Measurements from ENCODE around the gene TEX2. TPM values are rescaled to one million over a fixed set of nuclear protein-coding genes. Genes with fewer than 3 reads are reported as not detected.

TEX2 gene
- total and polyA plus RNA-seq, 2 donors (not counting 3 experiments of a cell fraction or from before 2014, with no cell fraction given) = 13.3 to 25.8 TPM

DNA sequence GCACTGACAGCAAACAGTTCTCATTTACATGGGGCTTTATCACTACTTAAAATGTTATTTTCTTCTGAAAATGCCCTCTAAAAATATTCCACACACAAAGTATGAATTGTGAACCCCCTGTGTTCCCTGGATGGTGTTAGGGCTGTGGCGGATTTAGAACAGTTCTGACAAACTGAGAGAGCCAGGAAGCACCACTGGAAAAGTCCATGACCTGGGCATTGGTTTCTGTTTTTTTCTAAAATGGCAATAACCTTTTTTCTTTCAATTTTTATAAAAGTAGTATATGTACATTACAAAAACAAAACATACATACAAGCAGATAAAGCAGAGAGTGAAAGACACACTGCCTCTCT is 112.1 kb downstream of the TEX2 start:
- TF ChIP-seq GATA2 (IDR thresholded peaks at IDR 0.05; ENCODE audit: insufficient read depth, insufficient read length, low read depth, low read length) (no peak), JUN (IDR thresholded peaks at IDR 0.05; ENCODE audit: borderline replicate concordance, insufficient read depth, insufficient read length, low read depth) (no peak), FOS (IDR thresholded peaks at IDR 0.05; ENCODE audit: borderline replicate concordance, insufficient read depth, low read length) (no peak), POLR2A (IDR thresholded peaks at IDR 0.05; ENCODE audit: low read depth, low read length) (no peak), EZH2 (IDR thresholded peaks at IDR 0.05; ENCODE audit: borderline replicate concordance, low read depth, low read length, severe bottlenecking) (no peak), POLR2AphosphoS5 (IDR thresholded peaks at IDR 0.05; ENCODE audit: insufficient read depth, low read depth, low read length) (no peak), MYC (IDR thresholded peaks at IDR 0.05; ENCODE audit: low read depth, low read length) (no peak)
- TF ChIP-seq, protein P1, sequence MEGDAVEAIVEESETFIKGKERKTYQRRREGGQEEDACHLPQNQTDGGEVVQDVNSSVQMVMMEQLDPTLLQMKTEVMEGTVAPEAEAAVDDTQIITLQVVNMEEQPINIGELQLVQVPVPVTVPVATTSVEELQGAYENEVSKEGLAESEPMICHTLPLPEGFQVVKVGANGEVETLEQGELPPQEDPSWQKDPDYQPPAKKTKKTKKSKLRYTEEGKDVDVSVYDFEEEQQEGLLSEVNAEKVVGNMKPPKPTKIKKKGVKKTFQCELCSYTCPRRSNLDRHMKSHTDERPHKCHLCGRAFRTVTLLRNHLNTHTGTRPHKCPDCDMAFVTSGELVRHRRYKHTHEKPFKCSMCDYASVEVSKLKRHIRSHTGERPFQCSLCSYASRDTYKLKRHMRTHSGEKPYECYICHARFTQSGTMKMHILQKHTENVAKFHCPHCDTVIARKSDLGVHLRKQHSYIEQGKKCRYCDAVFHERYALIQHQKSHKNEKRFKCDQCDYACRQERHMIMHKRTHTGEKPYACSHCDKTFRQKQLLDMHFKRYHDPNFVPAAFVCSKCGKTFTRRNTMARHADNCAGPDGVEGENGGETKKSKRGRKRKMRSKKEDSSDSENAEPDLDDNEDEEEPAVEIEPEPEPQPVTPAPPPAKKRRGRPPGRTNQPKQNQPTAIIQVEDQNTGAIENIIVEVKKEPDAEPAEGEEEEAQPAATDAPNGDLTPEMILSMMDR (IDR thresholded peaks at IDR 0.05; ENCODE audit: extremely low read depth in 1 of 2, insufficient read depth in 1 of 2, low read depth in 1 of 2, low read length in 2 of 2) = no peak
- TF ChIP-seq, protein P2, sequence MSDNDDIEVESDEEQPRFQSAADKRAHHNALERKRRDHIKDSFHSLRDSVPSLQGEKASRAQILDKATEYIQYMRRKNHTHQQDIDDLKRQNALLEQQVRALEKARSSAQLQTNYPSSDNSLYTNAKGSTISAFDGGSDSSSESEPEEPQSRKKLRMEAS (IDR thresholded peaks at IDR 0.05; ENCODE audit: insufficient read depth, insufficient read length) = no peak
- POLR2A ChIA-PET = no interaction called here
- no peaks in the 10 kb centered on the region for H3K27me3 ChIP-seq (ENCODE audit: control insufficient read depth in 2 of 2, insufficient read depth in 2 of 2, low read length in 2 of 2)
- H3K9ac ChIP-seq (replicated peaks; ENCODE audit: extremely low read depth, insufficient read depth, low read length) = no peak overlapping the region
- peaks cover 12% of the 10 kb centered on the region for H3K79me2 ChIP-seq (ENCODE audit: control insufficient read depth, insufficient read depth, low read length)
- FAIRE-seq (no peak), DNase-seq (ENCODE audit: low read depth, low spot score) (no peak)
- intact Hi-C loops (cut with micrococcal nuclease) (no loop called here), dilution Hi-C loops (cut with MboI; ENCODE audit: extremely low pct_ligation_motif_present, low sequenced_read_pairs) (no loop called here)
- BruUV-seq (replicated peaks) = no TSS peak
- no peak overlapping the region for H3K4me3 ChIP-seq (replicated peaks in 1 of 3; ENCODE audit: insufficient read depth in 1 of 3, low read depth in 1 of 3, low read length in 3 of 3)
- no peaks in the 10 kb centered on the region for H3K9me1 ChIP-seq (replicated peaks; ENCODE audit: control insufficient read depth, extremely low read depth, insufficient read depth, low read length)
- H4K20me1 ChIP-seq (replicated peaks; ENCODE audit: control insufficient read depth, extremely low read depth, insufficient read depth, low read length) = no peaks in the 10 kb centered on the region
- peaks cover 29% of the 10 kb centered on the region for H3K4me1 ChIP-seq (ENCODE audit: control insufficient read depth, extremely low read depth, insufficient read depth, low read length)
- H2AFZ ChIP-seq (ENCODE audit: low read depth, low read length) = no peak overlapping the region
- no peaks in the 10 kb centered on the region for H3K9me3 ChIP-seq (replicated peaks; ENCODE audit: control insufficient read depth, insufficient read depth, low read length)
- CTCF ChIA-PET = no interaction called here
- H3K4me2 ChIP-seq (ENCODE audit: insufficient read depth, low read length) = no peak overlapping the region
- H3K27ac ChIP-seq (ENCODE audit: insufficient read depth, low read depth, low read length) = no peak overlapping the region
- H3K36me3 ChIP-seq (ENCODE audit: control insufficient read depth in 2 of 2, extremely low read depth in 1 of 2, insufficient read depth in 2 of 2, low read length in 2 of 2) = peaks cover 2 to 9% of the 10 kb centered on the region in 2 experiments

Measured in endothelial cell of umbilical vein (primary cell).